Keratinocyte (primary cell): ENCODE measurements around the gene FOXK2.

Source experiments
- EZH2 ChIP-seq: IDR thresholded peaks from one replicate; pipeline ENCODE4 v1.6.1; 2012; ENCODE audit warnings: inconsistent platforms, mild to moderate bottlenecking, low read length, moderate library complexity
- TF ChIP-seq, protein P1 (sequence below), 3 experiments: IDR thresholded peaks in 1 of 3; conservative IDR thresholded peaks in 1 of 3; optimal IDR thresholded peaks in 1 of 3; 2 replicates in 2 of 3; 3 replicates in 1 of 3; pipeline versions ENCODE3 to v1.5.1; 2011; ENCODE audit warnings: low read length in 3 of 3, mild to moderate bottlenecking in 3 of 3, moderate library complexity in 2 of 3, control low read depth in 1 of 3, inconsistent platforms in 1 of 3; ENCODE audit not compliant: insufficient read depth in 2 of 3; ENCODE audit errors: extremely low read depth in 1 of 3

DNA sequence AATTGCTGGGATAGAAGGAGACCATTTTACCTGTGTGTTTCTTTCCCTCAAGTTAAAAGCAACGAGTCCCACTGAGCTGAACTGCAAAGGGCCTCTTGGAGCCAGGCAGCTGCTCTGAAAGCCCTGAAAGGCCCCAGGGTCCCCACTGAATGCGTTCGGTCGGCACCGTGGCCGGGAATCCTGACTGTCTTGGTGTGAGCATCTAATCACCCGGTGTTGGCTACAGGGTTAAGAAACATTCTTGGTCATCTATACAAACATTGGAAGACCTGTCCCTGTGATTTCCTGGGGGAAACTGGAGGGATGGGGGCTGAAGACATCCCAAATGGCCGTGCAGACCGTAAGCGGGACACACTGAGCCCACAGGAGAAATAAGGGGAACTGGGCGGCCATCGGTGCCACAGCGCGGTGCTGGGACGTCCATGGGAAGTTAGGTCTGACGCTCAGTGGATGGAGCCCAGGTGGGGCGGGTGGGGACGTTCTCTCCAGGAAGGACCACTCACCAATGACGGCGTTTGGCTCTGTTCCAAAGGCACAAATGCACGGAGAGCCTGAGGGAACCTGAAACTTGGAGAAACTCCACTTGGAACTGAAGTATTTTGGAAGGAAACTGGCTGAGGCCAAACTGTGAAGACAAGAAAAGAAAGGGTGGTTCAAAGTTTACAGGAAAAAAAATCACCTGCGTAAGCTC, 96.6 kb downstream of the FOXK2 start:
- TF ChIP-seq, protein P1, sequence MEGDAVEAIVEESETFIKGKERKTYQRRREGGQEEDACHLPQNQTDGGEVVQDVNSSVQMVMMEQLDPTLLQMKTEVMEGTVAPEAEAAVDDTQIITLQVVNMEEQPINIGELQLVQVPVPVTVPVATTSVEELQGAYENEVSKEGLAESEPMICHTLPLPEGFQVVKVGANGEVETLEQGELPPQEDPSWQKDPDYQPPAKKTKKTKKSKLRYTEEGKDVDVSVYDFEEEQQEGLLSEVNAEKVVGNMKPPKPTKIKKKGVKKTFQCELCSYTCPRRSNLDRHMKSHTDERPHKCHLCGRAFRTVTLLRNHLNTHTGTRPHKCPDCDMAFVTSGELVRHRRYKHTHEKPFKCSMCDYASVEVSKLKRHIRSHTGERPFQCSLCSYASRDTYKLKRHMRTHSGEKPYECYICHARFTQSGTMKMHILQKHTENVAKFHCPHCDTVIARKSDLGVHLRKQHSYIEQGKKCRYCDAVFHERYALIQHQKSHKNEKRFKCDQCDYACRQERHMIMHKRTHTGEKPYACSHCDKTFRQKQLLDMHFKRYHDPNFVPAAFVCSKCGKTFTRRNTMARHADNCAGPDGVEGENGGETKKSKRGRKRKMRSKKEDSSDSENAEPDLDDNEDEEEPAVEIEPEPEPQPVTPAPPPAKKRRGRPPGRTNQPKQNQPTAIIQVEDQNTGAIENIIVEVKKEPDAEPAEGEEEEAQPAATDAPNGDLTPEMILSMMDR (optimal IDR thresholded peaks at IDR 0.05 in 1 of 3, IDR thresholded peaks at IDR 0.05 in 1 of 3, conservative IDR thresholded peaks at IDR 0.05 in 1 of 3; ENCODE audit: extremely low read depth in 1 of 3, insufficient read depth in 2 of 3, low read length in 3 of 3), result no peak
- no peak for TF ChIP-seq EZH2
